T-helper 2 cell (primary cell): ENCODE results near the gene ARAP2.

ENCODE experiments used
- DNase-seq, 5 experiments: peaks; one replicate each; pipeline versions ENCODE4 v3.0.0 to v3.0.0-alpha.2; 2012 to 2022

The ARAP2 gene

DNA sequence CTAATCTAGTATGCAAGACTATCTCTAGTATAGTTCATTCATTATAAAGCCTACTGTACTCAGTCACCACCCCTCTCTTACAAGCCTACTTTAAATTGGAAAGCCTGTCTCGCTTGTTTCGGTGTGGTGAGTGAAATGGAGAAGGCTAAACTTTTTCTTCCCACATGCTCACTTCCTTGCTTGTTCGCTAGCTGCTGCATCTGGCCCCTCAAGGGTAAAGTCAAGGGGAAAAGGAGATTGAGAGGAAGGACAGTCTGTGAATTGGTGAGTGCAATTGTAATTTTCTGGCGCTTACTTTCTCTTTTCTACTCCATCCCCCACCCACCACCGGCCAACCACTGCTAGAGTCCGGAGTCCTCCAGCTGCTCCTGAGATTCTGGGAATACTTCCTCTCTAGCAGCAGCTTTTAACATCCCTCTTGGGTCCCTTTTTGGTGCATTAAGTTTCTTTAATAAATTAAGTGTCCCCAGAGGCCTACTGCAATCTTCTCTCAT is 12.1 kb upstream of the ARAP2 start:
- peak in 1 of 5 experiments; percentile 54 for DNase-seq

DNA sequence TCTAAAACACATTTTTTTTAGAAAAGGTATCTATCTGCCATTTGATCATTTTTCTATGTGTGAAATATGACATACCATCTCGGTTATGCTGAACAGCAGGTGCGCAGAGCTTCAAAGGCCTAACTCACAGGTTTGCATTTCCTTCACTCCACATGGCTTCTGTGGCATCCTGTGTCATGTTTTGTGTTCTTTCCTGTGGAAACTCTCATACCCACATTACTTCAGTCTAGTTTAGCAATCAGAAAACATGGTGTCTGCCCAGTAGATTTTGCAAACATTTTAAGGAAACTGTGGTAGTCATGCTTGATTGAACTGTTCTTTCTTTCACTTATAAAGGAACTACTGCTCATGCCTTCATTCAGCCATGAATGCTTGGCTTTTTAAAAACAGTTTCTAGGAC is 11.3 kb upstream of the ARAP2 start:
- peak in 3 of 5 experiments; percentile 50 to 92 (median 89) for DNase-seq

DNA sequence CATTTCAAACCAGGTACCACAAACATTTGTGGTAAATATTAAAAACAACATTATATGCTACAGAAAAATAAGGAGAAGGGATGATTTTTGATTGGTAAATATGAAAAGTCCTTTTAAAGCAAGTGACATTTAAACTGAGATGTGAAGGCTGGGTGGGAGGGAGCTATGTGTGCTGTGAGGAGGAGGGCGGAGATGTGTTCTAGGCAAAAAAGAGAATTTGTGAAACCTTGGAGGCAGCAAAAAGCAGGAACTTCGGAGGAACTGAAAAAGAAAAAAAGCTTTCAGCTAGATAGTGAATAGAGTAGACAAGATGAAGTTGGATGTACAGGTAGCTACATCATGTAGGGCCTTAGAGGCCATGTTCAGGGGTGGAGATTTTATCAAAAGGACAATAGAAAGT is 10.1 kb upstream of the ARAP2 start:
- no peak for DNase-seq

DNA sequence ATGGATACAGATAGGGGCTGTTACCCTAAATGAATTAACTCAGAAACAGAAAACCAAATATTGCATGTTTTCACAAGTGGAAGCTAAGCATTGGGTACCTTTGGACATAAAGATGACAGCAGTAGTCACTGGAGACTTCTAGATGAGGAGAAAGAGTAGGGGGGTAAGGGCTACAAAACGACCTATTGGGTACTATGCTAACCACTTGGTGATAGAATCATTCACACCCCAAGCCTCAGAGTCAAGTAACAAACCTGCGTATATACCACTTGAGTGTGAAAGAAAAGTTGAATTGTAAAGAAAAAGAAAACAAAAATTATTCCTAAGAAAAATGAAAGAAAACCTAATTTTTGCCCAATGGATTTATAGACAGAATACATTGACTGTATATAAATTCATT is 7.7 kb upstream of the ARAP2 start:
- peak in 1 of 5 experiments; percentile 31 for DNase-seq

DNA sequence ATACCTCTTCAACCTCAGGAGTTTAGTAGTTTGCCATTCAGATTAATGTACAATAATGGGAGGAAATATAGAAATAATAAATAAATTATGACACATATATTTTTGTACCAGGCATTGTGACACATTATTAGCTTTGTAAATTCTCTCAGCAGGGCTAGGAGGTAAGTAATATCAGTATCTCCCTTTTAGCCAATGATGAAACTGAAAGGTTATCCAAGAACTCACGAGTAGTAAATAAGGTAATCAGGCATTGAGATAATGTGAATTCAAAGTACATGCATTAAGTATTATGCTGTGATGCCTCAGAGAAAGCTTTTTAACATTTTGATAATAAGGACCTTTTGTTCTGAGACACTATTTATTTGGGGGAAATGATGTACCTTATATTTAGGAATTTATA is 5.3 kb upstream of the ARAP2 start:
- DNase-seq = no peak

DNA sequence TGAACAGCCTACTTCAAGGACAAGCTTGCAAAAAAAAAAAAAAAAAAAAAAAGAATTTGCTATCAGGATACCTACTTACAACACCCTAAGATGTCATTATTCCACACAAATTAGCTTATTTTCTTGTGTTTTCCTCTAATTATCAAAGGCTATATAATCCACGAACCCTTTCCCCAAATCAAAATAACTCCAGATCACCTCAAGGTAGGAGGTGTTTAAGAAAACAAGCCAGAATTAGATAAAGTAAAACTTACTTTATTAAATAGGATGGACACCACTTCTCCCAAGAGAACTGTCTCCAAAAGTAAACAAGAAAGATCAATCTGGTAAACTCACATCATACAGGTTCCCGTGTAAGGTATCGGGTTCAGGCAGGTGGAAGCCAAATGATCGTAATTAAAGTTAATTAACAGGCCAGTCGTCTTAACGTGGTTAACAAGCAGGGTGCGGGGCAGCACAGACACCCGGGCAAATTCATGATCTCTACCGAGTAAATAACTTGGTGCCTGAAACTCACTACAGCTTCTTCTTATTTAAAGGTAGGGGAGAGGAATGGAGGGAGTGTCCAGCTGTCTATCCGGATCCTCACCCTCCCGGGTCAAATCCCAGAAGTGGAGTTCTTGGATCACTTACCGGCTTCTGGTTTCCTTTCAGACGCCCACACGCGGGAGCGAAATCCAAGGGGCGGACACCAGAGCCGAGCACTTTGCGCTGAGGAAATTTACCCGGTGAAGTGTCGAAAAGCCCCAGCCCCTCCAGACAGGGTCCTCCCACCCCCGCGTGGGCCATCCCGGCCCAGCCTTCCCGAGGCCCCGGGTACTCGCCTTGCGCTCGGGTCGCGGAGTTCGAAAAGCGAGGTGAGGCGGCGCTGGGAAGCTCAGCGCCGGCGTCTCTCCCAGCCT is 708 bp downstream of the ARAP2 start:
- DNase-seq = peak in 2 of 5 experiments; percentile 35 to 56

DNA sequence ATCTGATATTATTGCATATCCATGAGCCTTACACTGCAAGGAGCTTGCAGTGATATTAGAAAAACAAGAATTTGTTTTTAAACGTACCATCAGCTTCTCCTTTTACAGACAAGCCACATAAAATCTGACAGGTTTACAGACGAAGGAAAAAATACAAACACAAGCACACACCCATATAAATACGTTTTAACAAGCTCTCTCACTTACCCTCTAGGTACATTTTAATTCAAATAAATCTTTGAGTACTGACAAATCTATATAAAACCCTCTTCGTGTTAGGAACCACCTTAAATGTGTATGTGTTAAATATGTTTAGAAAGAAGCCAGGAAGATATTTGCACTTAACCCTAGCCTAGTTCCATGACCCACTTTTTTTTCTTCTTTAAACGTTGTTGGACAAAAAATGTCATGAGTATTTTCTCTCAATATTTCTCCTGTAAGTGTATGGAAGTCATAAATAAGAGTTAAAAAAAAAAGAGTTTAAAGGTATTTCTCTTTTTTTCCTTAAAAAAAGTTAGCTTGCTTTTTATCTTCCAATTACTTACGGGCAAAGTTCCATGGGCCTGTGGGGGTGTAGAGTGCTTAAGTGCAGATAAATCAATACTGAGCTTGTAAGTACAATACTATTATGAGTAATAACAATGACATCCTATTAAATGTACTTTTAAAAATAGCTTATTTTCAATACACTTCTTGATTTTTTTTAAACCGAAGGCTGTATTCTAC is 1.5 kb downstream of the ARAP2 start:
- DNase-seq = peak in 1 of 5 experiments; percentile 38

DNA sequence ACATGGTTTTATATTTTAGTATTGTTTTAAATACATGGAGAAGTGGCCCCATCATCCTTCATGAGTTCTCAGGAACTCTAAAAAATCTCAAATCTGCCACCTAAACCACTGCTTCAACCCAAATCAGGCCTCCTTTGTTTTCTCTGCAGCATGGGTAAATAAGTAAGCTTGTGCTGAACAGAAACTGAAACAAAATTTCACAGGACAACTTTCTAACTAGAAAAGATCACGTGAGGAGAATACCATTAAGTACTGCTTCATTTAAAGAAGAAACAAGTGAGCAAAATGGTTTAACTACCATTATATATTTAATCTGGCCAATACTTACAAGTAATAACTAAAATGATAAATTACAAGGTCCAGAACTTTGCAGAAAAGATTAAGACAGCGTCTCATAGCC is 2.5 kb downstream of the ARAP2 start:
- peak in 2 of 5 experiments; percentile 58 to 91 for DNase-seq

DNA sequence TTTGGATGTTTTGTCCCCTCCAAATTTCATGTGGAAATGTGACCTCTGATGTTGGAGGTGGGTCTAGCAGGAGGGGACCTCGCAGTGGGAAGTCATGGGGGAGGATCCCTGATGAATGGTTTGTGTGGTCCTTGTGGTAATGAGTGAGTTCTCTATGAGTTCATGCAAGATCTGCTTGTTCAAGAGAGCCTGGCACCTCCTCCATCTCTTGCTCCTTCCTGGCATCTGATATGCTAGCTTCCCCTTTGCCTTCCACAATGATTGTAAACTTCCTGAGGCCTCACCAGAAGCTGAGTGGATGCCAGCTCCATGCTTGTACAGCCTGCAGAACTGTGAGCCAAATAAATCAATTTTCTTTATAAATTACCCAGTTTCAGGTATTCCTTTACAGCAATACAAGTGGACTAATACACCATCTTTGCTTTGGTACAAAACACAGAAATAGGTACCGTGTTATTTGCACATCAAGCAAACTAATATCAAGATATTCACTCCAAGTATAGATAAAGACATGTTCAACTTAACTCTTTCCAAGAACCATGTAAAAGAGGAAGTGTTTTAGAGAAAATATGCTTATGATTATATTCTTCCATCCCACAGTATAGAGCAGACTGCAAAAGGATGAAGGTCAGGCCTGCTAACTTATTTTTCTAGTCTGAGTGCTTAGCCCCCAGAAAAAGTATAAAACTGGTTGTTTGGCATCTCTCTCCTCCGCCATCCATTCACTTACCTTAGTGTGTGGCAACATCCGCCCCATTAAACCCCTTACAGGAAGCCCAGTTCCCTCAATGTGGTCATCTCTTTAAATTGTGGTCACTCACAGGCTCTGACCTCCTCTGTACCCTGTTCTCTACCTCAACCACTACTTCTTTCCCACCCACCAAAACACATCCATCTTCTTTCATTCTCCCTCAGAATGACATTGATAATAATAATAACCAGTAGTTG is 6.7 kb downstream of the ARAP2 start:
- DNase-seq = peak in 1 of 5 experiments; percentile 34

DNA sequence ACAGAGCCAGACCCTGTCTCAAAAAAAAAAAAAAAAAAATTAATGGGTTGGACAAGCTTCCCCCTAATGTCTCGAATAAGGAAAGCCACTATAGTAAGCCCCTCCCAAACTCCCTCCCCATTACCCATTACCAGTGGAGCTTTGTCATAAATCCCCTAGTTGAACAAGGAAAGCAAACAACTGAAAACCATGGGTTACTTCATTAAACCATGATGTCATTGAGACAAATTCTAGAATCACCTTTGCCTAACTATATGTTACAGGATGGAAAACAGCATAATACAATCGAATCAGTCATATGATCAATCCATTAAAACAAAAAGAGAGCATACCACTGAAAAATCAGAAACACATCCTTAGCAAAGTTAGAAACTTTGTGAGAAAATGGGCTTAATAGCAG is 8.2 kb downstream of the ARAP2 start:
- no peak for DNase-seq

DNA sequence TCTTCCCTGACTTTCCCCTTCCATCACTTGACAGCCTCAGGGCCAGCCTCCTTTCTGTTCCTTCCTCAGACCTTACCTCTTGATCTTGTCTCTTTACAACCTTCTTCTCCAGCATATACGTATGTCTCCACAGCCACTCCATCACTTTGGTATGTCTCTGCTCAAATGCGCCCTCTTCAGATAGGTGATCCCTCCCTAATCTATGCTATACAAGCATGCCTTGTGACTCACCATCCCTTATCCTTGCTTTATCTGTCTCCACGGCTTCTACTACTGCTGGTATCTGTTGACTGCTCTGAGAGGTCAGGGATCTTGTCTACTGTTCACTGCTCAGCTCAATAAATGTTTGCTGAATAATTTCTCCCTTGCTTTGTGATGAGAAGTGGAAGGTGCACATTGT is 9.0 kb downstream of the ARAP2 start:
- DNase-seq = no peak

DNA sequence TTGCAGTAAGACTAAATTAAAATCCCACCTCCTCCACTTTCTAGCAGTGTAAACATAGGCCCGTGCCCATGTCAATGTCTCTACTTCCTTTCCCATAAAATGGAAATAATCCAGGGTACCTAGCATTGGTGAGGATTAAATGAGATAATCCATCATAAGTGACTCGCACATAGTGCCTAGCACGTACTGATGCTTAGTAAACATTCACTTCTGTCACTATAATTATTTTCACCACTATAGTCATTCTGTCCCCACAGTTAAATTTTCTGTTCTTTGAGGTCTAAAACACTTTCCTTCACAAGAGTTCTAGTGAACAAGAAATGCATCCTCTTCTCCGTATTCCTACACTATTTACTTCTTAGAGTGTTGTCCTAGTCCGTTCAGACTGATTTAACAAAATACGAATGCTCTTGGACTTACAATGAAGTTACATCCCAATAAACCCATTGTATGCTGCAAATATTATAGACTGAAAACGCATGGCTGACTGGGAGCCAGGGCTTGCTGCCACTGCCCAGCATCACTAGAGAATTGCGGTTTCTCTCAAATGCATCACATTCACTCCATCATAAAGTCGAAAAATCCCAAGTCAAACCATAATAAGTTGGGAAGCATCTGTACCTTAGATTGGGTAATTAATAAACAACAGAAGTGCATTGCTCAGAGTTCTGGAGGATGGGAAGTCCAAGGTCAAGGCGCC is 10.6 kb downstream of the ARAP2 start:
- DNase-seq = no peak

DNA sequence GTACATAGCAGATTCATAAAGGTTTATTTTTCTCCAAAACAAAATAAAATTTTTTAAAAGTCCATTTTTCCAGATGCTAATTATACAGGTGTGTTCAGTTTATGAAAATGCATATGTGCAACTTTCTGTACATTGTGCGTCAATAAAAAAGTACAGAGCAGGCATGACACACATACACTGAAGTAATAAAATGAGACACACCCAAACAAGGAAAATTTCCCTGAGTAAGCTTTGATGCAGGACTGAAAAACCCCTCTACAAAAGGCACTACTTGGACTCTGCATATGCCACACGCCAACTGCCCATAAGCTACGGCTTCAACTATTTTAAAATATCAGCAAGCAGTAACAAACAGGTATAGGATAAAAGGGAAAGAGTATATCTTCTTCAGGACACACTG is 13.8 kb downstream of the ARAP2 start:
- no peak for DNase-seq

DNA sequence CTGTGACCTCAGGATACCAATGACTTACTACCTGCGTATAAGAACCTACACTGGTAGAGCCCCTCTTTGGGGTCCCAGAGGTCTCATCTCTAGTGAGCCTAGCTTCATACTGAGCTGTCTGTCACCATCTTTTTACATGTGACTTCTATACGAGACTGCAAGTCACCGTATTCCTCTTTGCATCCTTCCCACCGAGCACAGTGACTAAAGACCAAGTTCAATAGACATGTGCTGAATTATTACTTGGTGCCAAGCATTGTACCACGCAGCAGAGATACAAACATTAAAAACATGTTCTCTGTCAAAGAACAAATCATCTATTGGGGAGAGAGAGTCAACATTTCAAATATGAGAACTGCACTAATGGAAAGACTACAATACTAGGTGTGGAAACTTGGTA is 16.4 kb downstream of the ARAP2 start:
- DNase-seq = no peak

DNA sequence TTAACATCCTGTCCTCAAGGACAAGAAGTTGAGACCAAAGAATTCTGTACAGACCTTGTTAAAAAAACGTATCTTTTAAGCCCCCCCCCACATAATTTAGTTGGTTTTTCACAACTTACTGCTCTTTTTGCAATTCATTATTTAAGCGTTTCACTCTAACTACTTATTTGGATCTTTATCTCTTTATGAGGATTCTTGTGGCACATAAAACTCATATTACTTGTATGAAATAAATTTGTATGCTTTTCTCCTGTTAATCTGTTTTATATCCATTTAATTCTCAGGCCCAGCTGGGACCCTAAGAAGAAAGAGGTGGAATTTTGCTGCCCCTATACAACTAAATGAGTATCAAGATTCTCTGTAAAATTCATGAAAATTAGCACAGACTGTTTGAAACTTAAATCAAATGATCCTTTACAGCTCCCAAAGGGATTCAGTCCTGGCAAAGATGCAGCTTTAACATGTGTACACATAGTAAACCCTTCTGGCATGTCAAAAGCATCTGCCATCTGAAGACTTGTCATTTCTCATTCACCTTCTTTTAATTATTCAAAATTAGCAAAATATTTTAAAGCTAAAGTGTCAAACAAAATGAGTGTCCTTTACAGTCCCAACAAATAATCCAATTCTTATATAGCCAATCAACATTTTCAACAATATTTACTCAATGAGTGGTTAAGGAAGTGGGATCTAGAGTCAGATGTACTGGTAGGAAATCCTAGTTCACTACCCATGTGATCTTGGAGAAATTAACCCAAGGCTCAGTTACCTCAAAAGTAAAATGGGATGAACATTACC is 17.7 kb downstream of the ARAP2 start:
- DNase-seq = no peak

DNA sequence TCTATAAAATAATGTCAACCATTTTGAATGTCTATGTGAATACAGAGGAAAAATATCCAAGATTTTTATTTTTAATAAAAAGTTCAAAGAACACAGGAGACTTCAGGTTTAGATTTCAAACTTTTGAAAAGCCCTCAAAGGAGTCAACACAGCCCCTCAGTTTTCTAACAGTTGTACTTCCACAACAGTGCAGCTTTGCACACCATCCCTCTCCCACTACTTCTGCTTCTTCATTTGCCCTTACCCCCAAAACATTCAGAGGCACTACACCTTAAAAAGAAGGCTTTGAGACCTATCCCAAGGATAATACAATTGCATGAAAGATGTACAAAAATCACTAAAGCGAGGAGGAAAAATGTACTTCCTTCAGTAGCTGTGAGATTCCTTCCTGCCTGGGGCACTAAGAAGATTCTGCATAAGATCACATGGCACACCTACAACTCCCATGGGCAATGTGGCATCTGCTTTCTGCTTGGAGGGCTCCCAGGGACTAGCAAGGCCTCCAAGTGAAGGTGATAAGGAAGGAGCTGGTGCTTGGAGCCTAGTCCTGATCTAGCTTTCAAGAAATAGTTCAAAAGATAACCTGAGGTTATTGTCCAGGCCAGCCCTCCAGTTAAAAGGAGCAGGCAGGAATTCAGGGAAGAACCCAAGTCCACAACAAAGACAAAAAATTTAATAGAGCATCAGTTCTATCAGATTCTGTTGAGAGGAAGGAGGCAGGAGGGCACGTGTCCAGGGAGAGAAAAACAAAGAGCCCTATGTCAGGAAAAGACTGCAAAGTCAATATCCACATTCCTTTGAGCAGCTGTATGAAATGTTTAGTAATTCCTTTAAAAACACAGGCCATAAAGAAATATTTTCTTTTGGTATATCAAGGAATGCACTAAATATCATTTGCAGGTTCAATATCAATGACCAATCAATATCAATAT is 19.1 kb downstream of the ARAP2 start:
- no peak for DNase-seq

DNA sequence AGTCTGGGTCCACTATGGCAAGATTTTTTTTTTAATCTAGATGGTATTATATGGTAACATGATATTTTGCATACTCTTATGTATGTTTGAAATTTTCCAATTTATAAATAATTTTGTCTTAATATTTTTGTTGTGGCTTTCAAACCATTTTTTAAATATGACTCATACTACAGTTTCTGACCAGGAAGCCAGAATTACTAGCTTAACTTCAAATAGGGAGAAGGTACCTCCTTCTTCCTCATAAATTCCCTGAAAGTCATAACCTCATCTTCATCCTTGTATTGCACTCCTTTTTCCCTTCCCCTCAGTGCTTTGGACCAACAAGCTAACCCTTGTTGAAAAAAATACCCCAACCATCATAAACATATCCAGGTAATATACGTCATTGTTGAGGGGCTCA is 21.6 kb downstream of the ARAP2 start:
- no peak for DNase-seq

DNA sequence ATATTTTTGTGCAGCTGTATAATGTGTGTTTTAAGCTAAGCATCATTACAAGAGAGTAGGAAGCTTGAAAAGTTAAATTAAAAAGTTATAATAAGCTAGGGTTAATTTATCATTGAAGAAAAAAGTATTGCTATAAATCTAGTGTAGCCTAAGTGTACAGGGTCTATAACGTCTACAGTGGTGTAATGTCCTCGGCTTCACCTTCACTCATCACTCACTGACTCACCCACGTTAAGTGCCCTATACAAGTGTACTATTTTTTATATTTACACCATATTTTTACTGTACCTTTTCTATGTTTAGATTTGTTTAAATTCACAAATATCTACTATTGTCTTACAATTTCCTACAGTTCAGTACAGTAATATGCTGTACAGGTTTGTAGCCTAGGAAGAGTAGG is 23.5 kb downstream of the ARAP2 start:
- no peak for DNase-seq

DNA sequence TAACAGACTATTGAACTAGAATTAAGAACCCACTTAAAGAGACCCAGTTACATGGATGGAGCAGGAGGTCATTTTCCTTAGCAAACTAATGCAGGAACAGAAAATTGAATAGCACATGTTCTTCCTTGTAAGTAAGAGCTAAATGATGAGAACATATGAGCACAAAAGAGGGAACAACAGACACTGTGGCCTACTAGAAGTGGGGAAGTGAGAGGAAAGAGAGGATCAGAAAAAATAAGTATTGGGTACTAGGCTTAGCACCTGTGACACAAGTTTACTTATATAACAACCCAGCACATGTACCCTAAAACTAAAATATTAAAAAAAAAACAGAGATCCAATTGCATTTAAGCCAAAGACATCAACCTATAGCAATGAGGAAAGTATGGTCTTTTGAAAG is 26.2 kb downstream of the ARAP2 start:
- no peak for DNase-seq

DNA sequence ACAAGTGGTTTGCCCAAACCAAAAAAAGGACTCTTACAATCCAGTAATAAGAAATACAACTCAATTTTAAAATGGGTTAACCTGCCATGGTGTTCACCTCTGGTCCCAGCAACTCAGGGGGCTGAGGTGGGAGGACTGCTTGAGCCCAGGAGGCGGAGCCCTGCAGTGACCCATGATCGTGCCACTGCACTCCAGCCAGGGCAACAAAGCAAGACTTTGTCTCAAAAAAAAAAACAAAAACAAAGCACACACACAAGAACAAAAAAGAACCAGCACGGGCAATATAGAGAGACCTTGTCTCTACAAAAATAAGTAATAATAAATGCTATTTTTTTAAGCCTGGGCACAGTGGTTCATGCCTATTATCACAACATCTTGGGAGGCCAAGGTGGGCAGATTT is 28.7 kb downstream of the ARAP2 start:
- no peak for DNase-seq
